ENCODE data around the gene TAMALIN.
"Not testable (repeated sequence)": the region's sequence is repeated elsewhere in the genome, so short reads cannot be mapped to it uniquely, and the experiment has no call there.

TAMALIN gene

GRCh38 chr12:51973560-51973959, 33.2 kb upstream of the TAMALIN start:
- peak; percentile 73 for DNase-seq (ENCODE audit: low read depth)
- H3K4me3 ChIP-seq (ENCODE audit: low read length), result no peak overlapping the region
- TF ChIP-seq, protein P1, sequence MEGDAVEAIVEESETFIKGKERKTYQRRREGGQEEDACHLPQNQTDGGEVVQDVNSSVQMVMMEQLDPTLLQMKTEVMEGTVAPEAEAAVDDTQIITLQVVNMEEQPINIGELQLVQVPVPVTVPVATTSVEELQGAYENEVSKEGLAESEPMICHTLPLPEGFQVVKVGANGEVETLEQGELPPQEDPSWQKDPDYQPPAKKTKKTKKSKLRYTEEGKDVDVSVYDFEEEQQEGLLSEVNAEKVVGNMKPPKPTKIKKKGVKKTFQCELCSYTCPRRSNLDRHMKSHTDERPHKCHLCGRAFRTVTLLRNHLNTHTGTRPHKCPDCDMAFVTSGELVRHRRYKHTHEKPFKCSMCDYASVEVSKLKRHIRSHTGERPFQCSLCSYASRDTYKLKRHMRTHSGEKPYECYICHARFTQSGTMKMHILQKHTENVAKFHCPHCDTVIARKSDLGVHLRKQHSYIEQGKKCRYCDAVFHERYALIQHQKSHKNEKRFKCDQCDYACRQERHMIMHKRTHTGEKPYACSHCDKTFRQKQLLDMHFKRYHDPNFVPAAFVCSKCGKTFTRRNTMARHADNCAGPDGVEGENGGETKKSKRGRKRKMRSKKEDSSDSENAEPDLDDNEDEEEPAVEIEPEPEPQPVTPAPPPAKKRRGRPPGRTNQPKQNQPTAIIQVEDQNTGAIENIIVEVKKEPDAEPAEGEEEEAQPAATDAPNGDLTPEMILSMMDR (conservative IDR thresholded peaks at IDR 0.05; ENCODE audit: low read length), result no peak

- DNase-seq (ENCODE audit: low read depth), result no peak
- TF ChIP-seq, protein P1 (conservative IDR thresholded peaks at IDR 0.05; ENCODE audit: low read length), result no peak
- no peak overlapping the region for H3K4me3 ChIP-seq (ENCODE audit: low read length)
These were observed 32.1 kb upstream of the TAMALIN start for GRCh38 chr12:51974646-51975045.

GRCh38 chr12:51975196-51975595, 31.6 kb upstream of the TAMALIN start:
- no peak for DNase-seq (ENCODE audit: low read depth)
- H3K4me3 ChIP-seq (ENCODE audit: low read length), result no peak overlapping the region

GRCh38 chr12:51976376-51977160, 30.2 kb upstream of the TAMALIN start:
- DNase-seq (ENCODE audit: low read depth), result peak; percentile 59
- no peak overlapping the region for H3K4me3 ChIP-seq (ENCODE audit: low read length)
- TF ChIP-seq, protein P1 (conservative IDR thresholded peaks at IDR 0.05; ENCODE audit: low read length), result no peak

More at GRCh38 chr12:51975196-51975595, 31.6 kb upstream of the TAMALIN start:
- TF ChIP-seq, protein P1 (conservative IDR thresholded peaks at IDR 0.05; ENCODE audit: low read length), result no peak

DNA sequence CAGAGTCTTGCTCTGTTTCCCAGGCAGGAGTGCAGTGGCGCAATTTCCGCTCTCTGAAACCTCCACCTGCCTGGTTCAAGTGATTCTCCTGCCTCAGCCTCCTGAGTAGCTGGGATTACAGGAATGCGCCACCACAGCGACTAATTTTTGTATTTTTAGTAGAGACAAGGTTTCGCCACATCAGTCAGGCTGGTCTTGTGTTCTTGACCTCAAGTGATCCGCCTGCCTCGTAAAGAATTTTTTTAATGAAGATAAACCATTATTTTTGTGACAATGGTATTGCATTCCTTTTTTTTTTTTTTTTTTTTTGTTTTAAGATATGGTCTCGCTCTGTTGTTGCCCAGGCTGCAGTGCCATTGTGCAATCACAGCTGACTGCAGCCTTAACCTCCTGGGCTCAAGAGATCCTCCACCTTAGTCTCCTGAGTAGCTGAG, 29.4 kb upstream of the TAMALIN start:
- no peak overlapping the region for H3K4me3 ChIP-seq (ENCODE audit: low read length)
- TF ChIP-seq, protein P1 (conservative IDR thresholded peaks at IDR 0.05; ENCODE audit: low read length), result no peak
- DNase-seq (ENCODE audit: low read depth), result peak; percentile 17

DNA sequence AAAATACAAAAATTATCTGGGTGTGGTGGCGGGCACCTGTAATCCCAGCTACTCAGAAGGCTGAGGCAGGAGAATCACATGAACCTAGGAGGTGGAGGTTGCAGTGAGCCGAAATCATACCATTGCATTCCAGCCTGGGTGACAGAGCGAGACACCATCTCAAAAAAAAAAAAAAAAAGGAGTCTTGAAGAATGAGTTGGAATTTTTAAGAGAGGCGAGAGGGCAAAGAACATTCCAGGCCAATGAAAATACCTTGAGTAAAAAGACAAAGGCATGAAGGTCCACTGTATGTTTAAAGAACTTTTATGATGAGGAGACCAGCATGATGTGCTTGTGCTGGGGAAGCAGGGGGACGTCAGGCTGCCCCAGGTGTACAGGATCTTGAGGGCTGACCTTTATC, 27.4 kb upstream of the TAMALIN start:
- not testable (repeated sequence) for H3K4me3 ChIP-seq (ENCODE audit: low read length)
- peak; percentile 54 for DNase-seq (ENCODE audit: low read depth)

GRCh38 chr12:51980051-51980808, 26.5 kb upstream of the TAMALIN start:
- DNase-seq (ENCODE audit: low read depth), result peak; percentile 61
- TF ChIP-seq, protein P1 (conservative IDR thresholded peaks at IDR 0.05; ENCODE audit: low read length), result peak; percentile 98
- no peak overlapping the region for H3K4me3 ChIP-seq (ENCODE audit: low read length)
